SHP77 (cell line): ENCODE results near the gene SEMA3G.

Experiments used
- DNase-seq, 2 experiments: peaks; one replicate each; lab custom pipeline; 2025; lab: John Stamatoyannopoulos, UW

Gene SEMA3G

DNA sequence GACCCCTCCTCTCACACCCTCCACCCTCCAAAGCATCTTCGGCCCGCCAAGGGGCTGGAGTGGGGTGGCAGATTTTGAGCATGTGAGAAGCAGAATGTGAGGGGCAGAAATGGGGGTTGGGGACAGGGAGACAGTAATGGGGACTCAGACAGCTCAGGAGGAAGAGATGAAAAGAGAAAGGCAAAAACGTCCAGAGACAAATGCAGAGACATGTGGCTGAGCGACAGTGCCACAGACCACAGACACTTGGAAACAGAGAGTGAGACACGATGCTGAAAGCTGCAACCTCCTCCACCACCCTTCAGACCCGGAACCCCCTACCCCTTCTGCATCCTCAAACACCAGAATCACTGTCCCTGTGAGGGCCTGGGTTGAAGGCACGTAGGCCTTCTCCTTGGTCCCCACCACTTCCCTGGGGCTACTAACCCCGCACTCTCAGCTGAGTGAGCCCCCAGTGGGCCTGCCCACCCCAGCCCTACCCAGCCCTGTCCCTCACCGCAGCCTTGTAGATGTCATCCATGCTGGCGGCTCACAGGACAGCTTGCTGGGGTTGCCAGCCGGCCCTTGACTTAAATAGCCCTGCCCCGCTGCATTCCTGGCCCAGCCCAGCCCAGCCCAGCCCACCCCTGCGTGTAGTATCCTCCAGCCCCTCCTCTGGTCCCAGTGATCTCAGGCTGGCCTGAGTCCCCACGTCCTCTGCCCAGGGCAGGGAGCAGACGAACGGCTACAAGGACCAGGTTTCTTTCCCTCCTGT is 8.8 kb upstream of the SEMA3G start, which contains the start of gene TNNC1:
Gene TNNC1, minus strand, starts transcription at position 546 of the 754 bp plus-strand sequence. Its CDS starts 26 bp downstream, at position 520.
- DNase-seq: no peak

DNA sequence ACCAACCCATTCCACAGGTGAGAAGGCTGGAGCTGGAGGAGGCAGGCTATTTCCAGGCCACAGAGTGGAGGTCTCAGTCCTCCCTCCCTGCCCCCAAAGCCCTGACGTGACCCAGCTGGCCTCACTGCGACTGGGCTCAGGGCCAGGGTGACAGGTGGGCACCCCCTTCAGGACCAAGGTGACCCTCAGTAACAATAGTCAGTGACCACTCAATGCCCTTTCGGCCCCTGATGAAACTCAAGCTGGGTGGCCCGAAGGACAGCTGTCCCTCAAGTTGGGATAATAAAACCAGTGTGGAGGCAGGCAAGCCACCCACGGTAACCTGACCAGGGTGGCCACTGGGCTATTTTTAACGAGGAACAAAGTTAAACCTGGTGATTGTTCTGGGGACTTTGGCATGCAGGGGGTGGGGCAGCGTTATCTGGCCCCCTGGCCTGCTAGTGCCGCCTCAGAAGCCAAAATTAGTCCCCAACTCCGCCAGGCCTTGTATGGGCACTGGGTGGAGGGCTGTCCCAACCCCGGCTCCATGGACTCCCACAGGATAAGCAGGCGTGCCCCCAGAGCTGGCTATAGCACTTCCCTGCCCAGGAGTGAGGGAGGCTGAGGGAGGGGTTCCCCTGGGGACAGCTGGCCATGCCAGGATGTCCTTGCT is 7.8 kb upstream of the SEMA3G start:
- peak in 1 of 2 experiments; percentile 8 for DNase-seq

DNA sequence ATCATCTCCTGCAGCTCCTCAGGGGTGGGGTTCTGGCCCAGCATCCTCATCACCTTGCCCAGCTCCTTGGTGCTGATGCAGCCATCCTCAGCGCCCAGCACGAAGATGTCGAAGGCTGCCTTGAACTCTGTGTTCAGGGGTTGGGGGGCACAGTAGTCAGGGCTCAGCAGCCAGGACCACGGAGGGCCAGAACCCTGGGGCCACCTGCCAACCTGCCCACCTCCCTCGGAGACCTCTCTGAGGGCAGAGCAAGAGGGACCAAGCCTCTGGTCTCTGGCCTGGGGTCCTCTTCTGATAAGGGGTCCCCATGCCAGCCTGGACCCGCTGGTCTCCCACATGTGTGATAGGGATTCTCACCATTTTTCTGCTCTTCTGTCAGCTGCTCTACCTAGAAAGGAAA is 7.2 kb upstream of the SEMA3G start:
- DNase-seq: no peak

DNA sequence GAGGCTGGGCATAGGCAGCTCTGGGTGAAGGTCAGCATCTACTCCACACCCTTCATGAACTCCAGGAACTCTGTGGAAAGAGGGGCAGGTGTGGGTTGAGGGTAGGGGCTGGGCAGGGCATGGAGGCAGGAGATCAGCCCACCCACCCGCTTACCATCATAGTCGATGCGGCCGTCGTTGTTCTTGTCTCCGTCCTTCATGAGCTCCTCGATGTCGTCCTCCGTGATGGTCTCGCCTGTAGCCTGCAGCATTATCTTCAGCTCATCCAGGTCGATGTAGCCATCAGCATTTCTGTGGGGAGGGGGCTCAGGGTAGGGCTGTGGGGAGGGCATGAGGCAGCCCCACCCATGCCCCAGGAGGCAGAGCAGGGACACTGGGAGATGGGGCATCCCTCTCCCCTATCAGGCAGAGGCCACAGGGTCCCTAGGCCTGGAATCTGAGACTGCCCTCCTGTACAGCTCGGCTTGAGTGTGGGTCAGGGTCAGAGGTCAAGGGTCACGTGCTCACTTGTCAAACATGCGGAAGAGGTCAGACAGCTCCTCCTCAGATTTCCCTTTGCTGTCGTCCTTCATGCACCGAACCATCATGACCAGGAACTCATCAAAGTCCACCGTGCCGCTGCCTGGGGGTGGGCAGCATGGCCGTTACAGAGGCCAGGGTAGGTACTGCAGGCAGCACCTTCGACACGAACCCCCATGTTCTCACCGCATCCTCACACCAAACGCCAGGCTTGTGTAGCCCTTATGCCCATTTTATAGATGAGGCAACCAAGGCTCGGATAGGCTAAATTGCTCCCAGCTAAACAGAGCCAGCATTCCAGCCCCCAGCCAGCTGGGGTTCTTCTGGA is 6.6 kb upstream of the SEMA3G start:
- no peak for DNase-seq

DNA sequence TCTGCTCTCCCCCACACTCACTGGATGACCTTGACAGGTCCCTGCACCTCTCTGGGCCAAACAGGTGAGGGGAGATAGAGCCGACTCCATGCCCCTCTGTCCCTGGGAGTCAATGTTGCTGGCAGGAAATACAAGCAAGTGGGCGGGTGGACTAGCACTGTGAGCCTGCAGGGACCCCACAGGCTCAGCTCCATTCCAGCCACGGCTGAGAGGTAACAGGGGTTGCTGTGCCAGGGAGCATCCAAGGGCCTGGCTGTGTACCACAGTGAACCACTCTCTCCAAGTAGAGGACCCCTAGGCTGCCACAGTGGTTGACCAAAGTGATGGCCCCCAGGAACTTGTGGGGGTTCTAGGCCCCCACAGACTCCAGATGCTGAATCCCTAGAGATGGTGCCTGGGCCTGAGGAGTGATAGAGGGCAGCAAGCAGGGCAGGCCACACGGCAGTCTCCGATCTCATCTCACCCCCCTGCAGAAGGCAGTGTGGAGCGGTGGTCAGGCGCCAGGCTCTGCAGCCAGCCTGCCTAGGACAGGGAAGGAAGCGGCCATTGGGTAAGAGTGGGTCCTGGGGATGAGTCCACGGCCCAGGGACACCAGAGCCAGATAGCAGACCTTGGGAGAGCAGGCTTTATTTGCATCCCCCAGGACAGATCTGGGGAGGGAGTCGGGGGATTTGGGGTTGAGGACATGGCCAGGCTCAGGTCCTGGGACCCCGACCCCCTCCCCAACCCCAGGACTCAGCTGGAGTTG is 5.8 kb upstream of the SEMA3G start:
- no peak for DNase-seq

DNA sequence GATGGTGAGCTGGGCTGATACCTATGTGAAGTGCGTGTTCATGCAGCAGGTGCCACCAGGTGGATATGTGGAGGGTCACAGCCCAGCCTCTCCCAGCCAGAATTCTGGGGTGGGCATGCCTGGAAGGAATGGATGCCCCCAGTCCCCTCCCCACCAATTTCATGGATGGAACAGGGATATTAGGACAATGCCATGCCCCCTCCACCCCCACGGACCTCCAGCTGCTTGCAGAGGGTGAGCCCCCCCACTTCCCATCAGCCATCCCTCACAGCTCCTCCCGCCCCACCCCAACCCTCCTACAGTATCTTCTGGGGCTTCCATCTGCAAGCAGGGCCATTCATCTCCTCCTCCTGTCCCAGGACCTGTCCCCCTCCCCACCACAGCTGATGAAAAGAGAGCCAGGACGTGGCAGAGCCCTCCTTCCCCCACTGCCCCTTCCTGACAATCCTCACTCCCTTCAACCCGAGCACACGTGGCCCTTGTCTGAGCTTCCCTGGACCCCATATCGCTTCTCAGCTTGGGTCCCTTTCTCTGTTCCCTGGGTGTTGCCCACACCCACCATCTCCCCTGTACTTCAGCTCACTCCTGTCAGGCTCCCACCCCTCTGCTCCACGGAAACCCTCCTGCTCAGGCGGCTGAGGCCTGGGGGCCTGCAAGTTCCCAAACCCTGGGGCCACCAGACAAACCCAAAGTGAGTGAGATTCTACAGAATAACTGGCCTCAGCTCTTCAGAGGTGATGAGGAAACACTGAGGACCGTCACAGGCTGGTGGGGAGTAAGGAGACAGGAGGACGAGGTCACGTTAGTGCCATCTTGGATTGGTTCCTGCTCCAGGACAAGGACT is 2.8 kb upstream of the SEMA3G start:
- no peak for DNase-seq

DNA sequence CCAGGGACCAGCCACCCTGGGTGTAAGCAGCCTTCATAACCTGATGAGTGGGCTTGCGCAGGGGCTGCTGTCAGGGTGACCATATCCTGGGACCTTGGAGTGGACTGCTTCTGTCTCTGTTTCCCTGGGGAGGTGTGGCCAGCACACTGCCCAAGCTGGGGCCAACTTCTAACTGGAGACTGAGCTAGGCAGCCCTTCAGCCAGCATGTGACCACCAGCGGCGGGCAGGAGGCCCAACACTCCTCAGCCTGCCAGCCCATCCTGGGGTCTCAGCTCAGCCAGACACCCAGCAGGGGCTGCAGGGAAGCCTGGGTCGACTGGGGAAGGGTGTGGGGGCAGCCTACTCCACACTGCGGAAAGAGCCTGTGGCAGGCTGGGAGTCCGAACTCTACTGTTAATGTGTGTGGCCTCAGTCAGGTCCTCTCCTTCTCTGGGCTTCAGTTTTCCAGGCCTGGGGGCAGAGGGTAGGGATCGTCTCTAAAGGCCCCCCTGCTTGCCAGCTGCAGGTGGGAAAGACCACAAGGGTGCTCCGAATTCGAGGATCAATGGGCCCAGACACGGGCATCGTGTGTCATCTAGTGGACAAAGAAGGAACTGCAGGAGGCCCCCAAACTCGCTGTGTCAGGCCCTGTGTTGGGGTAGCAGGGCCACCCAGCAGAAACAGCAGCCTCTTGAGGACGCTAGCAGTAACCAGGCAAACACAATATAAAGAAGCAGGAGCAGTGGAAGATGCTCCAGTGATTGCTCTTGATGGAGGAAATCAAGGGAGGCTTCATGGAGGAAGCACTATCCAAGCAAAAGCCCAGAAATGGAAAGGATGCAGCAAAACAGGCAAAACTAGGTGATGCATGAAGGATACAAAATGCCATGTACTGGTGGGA is 2.0 kb upstream of the SEMA3G start:
- DNase-seq: peak; percentile 29 to 54

DNA sequence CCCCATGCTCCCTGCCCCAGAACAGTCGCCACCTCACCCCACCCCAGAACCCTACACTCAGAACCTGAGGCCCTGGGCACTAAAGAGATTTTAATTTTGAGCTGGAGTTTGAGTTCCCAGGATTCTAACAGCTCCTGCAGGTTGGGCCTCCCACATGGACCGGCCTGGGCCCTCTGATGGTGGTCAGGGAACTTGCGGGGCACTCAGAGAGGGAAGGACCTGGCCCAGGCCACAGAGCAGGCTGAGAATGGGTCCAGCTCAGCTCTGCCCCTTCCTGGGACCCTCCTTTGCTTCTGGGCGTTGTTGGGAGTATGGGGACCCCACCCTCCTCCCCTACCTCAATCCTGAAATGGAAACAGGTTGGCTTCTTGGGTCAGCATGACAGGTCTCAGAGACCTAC is 1.1 kb upstream of the SEMA3G start:
- no peak for DNase-seq

DNA sequence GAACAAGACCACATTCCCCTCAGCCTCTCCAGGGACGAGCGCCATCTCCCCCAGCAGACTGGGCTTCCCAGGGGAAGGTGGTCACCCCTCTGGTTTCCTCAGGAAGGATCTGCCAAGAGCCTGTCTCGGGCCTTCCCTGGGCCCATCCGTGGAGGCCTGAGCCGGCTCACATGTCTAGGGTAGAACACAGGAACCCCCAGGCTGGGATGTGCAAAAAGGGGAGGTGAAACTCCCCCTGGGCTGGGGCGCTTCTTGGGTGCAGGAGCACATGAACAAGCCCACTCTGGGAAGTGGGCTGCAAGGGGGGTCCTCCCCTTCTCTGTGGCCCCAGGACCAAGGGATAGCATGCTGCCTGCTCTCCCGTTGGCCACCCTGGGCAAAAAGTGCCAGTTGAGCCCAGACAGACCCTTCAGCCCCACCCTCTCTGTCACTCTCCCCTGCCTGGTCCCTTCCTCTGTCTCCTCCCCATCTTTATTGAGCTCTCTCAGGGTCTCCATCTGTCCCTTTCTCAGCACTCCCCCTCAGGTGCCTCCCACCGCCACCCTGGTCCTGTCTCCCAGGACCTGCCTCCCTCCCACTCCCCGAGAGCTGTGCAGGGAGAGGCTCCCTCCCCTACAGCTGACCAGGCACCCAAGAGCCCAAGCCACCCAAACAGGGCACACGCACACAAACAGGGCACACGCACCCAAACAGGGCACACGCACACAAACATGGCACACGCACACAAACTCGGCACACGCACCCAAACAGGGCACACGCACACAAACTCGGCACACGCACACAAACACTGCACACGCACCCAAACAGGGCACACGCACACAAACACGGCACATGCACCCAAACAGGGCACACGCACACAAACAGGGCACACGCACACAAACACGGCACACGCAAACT is 864 bp downstream of the SEMA3G start:
- DNase-seq: no peak

DNA sequence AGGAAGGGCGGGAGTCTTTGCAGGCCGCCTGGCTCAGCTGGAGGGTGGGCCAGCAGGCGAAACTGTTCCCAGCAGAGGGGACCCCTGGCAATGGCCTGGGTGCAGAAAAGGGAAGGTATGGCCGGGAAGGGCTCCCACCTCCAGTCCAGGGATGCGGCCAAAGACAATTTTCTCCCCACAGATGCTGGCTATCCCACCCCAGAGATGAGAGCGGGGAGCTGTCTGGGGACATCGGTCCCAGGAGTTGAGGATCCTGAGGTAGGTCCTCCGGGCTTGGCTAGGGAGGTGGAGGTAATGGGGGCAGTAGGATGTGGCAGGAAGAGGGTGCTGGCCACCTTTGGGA is 1.7 kb downstream of the SEMA3G start:
- no peak for DNase-seq

DNA sequence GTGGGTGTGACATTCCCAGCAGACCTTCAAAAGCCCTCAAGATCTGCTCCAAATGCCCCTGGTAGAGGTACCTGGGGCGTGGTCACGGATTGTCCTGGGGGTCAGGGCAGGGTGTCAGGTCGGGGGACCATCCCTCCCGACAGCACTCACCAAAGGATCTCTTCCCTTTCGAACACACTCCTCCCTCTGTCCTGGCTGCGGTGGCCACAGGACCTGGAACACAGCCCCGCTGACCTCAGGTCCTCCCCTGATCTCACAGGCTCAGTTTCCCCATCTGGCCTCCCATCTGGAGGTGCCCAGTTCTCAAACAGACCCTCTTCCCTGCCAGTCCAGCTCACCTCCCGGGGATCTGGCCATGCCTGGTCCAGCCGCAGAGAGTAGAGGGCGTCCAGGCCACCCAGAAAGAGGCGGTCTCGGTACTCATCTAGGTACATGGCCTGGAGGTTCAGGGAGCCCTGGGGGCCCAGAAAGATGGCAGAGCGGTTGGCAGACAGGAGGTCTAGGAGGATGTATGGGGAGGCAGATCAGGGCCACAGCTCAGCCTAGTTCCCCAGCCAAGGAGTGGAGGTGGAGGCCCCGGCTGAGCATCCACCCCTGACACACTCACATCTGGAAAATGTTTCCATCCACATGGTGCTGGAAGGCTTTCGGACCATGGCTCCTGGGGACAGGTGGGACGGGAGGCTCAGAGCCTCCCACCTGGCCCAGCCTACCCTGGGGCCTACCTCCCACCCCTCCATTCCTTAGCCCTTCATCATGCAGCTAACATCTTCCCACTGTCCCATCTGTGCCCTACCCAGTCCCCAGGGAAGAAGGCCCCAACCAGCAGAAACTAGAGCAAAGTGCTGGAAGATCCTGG is 2.3 kb downstream of the SEMA3G start:
- DNase-seq: no peak

DNA sequence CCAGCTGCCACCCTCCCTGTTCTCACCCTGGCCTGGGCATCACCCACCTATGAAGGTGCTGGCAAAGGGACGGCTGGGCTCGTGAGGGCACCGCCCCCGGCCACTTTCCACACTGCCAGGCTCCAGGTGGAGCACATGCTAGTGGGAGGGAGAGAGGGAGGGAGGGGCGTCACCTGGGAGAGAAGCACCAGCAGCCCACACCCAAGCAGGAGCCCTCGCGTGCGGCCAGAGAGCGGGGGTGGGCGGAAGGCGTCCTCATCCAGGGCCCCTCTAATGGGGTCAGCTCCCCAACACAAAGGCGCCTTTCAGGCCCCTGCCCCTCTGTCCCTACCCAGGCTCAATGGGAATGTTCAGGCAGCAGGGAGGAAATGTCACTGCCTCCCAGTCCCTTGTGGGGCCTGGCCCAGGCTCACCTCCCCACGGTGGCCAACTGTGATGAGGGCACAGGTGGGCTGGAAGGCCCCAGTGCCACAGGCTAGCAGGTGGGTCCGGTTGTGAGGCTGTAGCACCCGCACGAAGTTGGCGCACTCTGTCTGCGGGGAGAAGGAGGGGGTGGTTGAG is 3.1 kb downstream of the SEMA3G start:
- no peak for DNase-seq

DNA sequence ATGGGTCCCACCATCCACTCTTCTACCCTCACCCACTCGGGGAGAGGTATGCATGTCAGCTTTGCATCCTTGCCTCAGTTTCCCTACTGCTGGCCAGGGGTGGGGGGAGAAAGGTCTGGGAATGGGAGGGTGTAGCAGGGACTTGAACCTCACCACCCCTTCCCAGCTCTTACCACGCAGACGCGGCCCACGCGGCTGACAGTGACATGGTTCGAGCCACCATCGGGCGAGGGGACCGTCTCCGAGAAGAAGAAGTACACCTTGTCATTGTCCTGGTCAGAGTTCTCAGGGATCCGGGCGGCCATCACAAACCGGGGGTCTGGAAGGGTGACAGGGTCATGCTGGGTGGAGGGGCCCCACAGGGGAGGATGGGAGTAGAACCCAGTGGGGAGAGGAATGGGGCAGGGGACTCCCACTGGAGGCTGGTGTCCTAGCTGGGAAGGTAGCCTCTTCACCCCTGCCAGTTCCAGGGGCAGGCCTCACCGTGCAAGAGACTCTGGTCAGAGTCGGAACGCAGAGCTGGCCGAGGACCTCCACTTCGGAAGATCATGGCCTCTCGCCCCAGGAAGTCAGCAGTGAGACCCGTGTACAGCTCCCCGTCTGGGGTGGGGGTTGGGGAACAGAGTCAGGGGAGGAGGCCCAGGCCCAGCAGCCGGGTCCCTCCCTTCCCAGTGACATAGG is 3.7 kb downstream of the SEMA3G start:
- DNase-seq: no peak

DNA sequence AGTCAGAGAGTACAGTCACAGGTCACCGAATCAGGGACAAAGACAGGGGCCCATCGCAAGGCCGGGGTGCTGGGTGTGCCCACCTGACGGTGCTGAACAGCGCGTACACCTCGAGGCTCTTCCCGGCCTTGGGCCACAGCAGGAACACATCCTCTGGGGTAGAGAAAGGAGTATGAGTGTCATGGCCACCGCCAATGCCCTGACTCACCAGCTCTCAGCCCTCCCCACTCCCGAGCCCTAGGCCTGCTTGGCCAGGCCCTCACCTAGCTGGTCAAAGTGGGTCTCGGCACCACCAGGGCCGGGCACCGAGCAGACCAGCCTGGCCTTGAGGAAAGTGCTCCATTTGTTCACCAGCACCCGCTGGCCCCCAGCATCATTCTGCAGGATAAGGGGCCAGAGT is 4.2 kb downstream of the SEMA3G start:
- no peak for DNase-seq

DNA sequence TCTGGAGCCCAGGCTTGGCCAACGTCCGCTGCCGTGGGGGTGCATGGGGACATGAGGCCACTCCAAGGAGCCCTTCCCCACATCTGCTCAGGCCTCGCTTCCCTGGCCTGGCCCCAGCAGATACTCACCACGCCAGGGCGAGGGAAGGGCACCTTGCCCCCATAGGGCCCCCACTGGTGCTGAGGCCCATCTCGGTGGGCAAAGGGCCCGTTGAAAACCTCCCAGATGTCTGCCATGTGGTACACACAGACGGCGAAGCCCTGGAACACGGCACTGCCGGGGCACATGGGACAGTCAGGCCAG is 4.7 kb downstream of the SEMA3G start:
- no peak for DNase-seq

DNA sequence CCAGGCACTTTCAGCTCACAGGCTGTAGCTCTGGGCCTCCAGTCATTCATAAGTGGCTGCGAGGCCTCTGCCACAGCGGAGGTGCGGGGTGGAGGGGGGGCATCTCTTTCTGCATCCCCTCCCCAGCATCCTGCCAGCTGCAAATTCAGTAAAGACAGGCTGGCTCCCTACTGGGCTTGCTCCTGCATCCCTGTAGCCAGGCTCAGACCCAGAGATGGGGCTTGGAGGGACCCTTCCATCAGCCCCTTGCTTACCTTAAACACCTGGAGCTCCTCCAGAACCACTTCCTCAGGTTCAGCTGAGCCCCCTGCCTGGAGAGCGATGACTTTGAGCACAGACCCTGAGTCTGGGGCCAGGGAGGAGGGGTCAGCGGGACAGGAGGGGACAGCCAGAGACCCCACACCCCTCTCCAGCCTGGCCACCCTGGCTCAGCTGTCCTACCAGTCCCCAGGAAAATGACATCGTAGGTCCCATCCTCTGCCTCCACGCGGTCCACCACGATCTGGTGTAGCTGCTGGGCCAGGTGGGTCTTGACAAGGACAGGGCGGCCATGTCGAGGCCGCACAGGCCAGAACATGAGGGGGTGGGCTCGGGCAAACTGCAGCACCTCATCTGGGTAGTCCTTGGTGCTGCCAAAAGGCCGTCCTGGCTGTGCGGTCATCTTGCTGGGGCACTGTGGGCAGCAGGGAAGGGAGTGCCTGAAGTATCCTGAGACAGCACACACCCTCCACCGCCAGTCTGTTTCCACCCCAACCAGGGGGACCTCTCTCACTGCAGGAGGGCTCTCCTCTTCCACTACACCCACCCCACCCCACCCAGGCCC is 5.3 kb downstream of the SEMA3G start:
- DNase-seq: no peak
